CD4-positive, alpha-beta T cell (primary cell): ENCODE results near the gene UNC79. TPM values are rescaled to one million over a fixed set of nuclear protein-coding genes. Genes with fewer than 3 reads are reported as not detected.

Source experiments
- ATAC-seq: fragments of 200-7000 bp; cut with Tn5 transposase; one replicate; pipeline ENCODE4 v1.10.0; 2022; ENCODE audit warnings: mild to moderate bottlenecking; ENCODE audit not compliant: poor library complexity
- CTCF ChIA-PET: fragments of 350-600 bp; sonication (Branson Sonifier 250); formaldehyde crosslinking; loops from one replicate; lab custom pipeline; 2021; ENCODE audit warnings: antibody characterized with exemption, inconsistent platforms; lab: Charles Lee
- POLR2A ChIA-PET: fragments of 350-600 bp; sonication (Branson Sonifier 250); formaldehyde crosslinking; loops from one replicate; lab custom pipeline; 2021; ENCODE audit warnings: antibody characterized with exemption, inconsistent platforms; lab: Charles Lee
- DNase-seq, 14 experiments: peaks; one replicate each; pipeline ENCODE4 v3.0.0-alpha.2; 2013 to 2020; ENCODE audit warnings: mixed read lengths in 2 of 14
- H3K27ac ChIP-seq, 2 donors: one replicate each; pipeline versions ENCODE4 v1.5.1 to v1.7.0; 2013; ENCODE audit warnings: low read length in 2 of 2, low read depth in 1 of 2, mild to moderate bottlenecking in 1 of 2
- H3K27me3 ChIP-seq, 2 experiments: 1 replicate in 1 of 2; 2 replicates in 1 of 2; pipeline versions ENCODE4 v1.6.1 to v1.7.0; 2013; ENCODE audit warnings: low read length in 2 of 2, control low read depth in 1 of 2, mild to moderate bottlenecking in 1 of 2, moderate library complexity in 1 of 2; ENCODE audit not compliant: insufficient read depth in 2 of 2, control insufficient read depth in 1 of 2
- H3K36me3 ChIP-seq: one replicate; pipeline ENCODE4 v1.6.1; 2013; ENCODE audit warnings: low read length, control low read depth; ENCODE audit not compliant: insufficient read depth
- H3K4me1 ChIP-seq: one replicate; pipeline ENCODE4 v1.6.1; 2013; ENCODE audit warnings: low read length, control low read depth; ENCODE audit not compliant: insufficient read depth
- H3K4me3 ChIP-seq: one replicate; pipeline ENCODE4 v1.5.1; 2013; ENCODE audit warnings: mild to moderate bottlenecking, low read length, moderate library complexity
- H3K9me3 ChIP-seq, 2 experiments: 1 replicate in 1 of 2; 2 replicates in 1 of 2; pipeline versions ENCODE4 v1.6.1 to v1.7.0; 2013; ENCODE audit warnings: low read length in 2 of 2, mild to moderate bottlenecking in 2 of 2, control low read depth in 1 of 2, moderate library complexity in 1 of 2; ENCODE audit not compliant: control insufficient read depth in 1 of 2, insufficient read depth in 1 of 2
- H3K27ac Mint-ChIP-seq: one replicate; pipeline ENCODE4 v1.8.0; 2020; ENCODE audit warnings: mixed read lengths
- H3K27me3 Mint-ChIP-seq: one replicate; pipeline ENCODE4 v1.8.0; 2021; ENCODE audit warnings: mixed read lengths
- H3K36me3 Mint-ChIP-seq: one replicate; pipeline ENCODE4 v1.8.0; 2021; ENCODE audit warnings: low read depth, mixed read lengths
- H3K4me1 Mint-ChIP-seq: one replicate; pipeline ENCODE4 v1.8.0; 2021; ENCODE audit warnings: low read depth, mixed read lengths
- H3K4me3 Mint-ChIP-seq: one replicate; pipeline ENCODE4 v1.8.0; 2020; ENCODE audit warnings: mild to moderate bottlenecking, mixed read lengths
- H3K9me3 Mint-ChIP-seq: one replicate; pipeline ENCODE4 v1.8.0; 2020; ENCODE audit warnings: mixed read lengths
- CTCF ChIP-seq: fragments of 200-600 bp; IDR thresholded peaks from one replicate; pipeline ENCODE4 v1.8.0; 2022; ENCODE audit warnings: antibody characterized with exemption, mild to moderate bottlenecking
- intact Hi-C, 2 experiments: fragments of 100-400 bp; cut with DNase I in 1 of 2; cut with micrococcal nuclease in 1 of 2; formaldehyde crosslinking; loops; one replicate each; pipeline versions ENCODE4 v1.15.1 to v1.9.0; 2023 to 2025; cut with DNase I, micrococcal nuclease
- total RNA-seq, 174 experiments: library from RNA in 2 of 174; stranded (reverse) in 2 of 174; gene quantifications; one replicate each; pipeline ENCODE4 v1.2.3 and lab custom pipeline; 2021 to 2026

Gene UNC79
- total RNA-seq, 2 experiments from 2014 or later = not detected

- TF ChIP-seq CTCF = no peak
- no peaks in the 10 kb centered on the region for H3K36me3 Mint-ChIP-seq
Observed at GRCh38 chr14:93733231-93733630, 302.5 kb downstream of the UNC79 start.

GRCh38 chr14:93733631-93734030, 302.9 kb downstream of the UNC79 start:
- H3K27me3 ChIP-seq = peaks cover 0 to 4% of the 10 kb centered on the region in 2 experiments
- H3K27me3 Mint-ChIP-seq = peaks cover 7% of the 10 kb centered on the region
- ChIA-PET CTCF (no interaction called here), POLR2A (no interaction called here)
- no peaks in the 10 kb centered on the region for H3K4me1 Mint-ChIP-seq
- H3K27ac ChIP-seq = no peak overlapping the region
- no peaks in the 10 kb centered on the region for H3K9me3 Mint-ChIP-seq
- no peak overlapping the region for H3K27ac Mint-ChIP-seq
- DNase-seq (no peak), ATAC-seq (no peak)
- H3K4me3 Mint-ChIP-seq = no peak overlapping the region
- H3K36me3 ChIP-seq = no peaks in the 10 kb centered on the region
- intact Hi-C loops = no loop called here
- H3K4me3 ChIP-seq = no peak overlapping the region
- no peak for TF ChIP-seq CTCF
- no peaks in the 10 kb centered on the region for H3K4me1 ChIP-seq
- H3K36me3 Mint-ChIP-seq = no peaks in the 10 kb centered on the region
- peaks cover 0 to 6% of the 10 kb centered on the region in 2 experiments for H3K9me3 ChIP-seq

More at GRCh38 chr14:93733231-93733630, 302.5 kb downstream of the UNC79 start:
- Mint-ChIP-seq H3K4me1 (no peaks in the 10 kb centered on the region), H3K9me3 (no peaks in the 10 kb centered on the region), H3K27ac (no peak overlapping the region), H3K4me3 (no peak overlapping the region), H3K27me3 (peaks cover 3% of the 10 kb centered on the region)
- Histone ChIP-seq H3K4me3 (no peak overlapping the region), H3K36me3 (no peaks in the 10 kb centered on the region), H3K4me1 (no peaks in the 10 kb centered on the region), H3K9me3 (peaks cover 0 to 6% of the 10 kb centered on the region in 2 experiments), H3K27me3 (peaks cover 0 to 3% of the 10 kb centered on the region in 2 experiments), H3K27ac (no peak overlapping the region)
- ChIA-PET CTCF (no interaction called here), POLR2A (no interaction called here)
- intact Hi-C loops = no loop called here
- no peak for ATAC-seq
- no peak for DNase-seq

GRCh38 chr14:93734086-93734822, 303.5 kb downstream of the UNC79 start:
- Histone ChIP-seq H3K4me1 (no peaks in the 10 kb centered on the region), H3K4me3 (no peak overlapping the region), H3K27me3 (peaks cover 0 to 4% of the 10 kb centered on the region in 2 experiments), H3K36me3 (no peaks in the 10 kb centered on the region), H3K9me3 (peaks cover 0 to 6% of the 10 kb centered on the region in 2 experiments), H3K27ac (no peak overlapping the region)
- H3K4me1 Mint-ChIP-seq = no peaks in the 10 kb centered on the region
- DNase-seq (no peak), ATAC-seq (no peak)
- no peaks in the 10 kb centered on the region for H3K9me3 Mint-ChIP-seq
- H3K27ac Mint-ChIP-seq = no peak overlapping the region
- no peaks in the 10 kb centered on the region for H3K36me3 Mint-ChIP-seq
- ChIA-PET CTCF (no interaction called here), POLR2A (no interaction called here)
- intact Hi-C loops = no loop called here
- TF ChIP-seq CTCF = no peak
- no peak overlapping the region for H3K4me3 Mint-ChIP-seq
- peaks cover 9% of the 10 kb centered on the region for H3K27me3 Mint-ChIP-seq
